K562 (cell line): ENCODE data around the gene BCL2L13. TPM values are rescaled to one million over a fixed set of nuclear protein-coding genes. Genes with fewer than 3 reads are reported as not detected.
A peak's percentile ranks its signal among the peaks of the same experiment; 100 is the strongest.

Experiments used
- BMI1 ChIP-seq: fragments of 150-350 bp; IDR thresholded peaks from 2 replicates; pipeline ENCODE4 v1.6.1; 2014; ENCODE audit warnings: low read length
- BRF1 ChIP-seq: IDR thresholded peaks from 3 replicates; pipeline ENCODE4 v1.6.1; 2011; ENCODE audit warnings: borderline replicate concordance, mild to moderate bottlenecking; ENCODE audit not compliant: insufficient read length; ENCODE audit errors: extremely low read depth
- CBFB ChIP-seq: sonication (generic); formaldehyde crosslinking; IDR thresholded peaks from 2 replicates; pipeline ENCODE4 v1.4.0; 2020; ENCODE audit warnings: mild to moderate bottlenecking, missing genetic modification reagents
- CBX1 ChIP-seq: sonication (generic); IDR thresholded peaks from 2 replicates; pipeline ENCODE4 v1.6.1; 2016; ENCODE audit warnings: antibody characterized with exemption, low read depth, mild to moderate bottlenecking
- CREB5 ChIP-seq: fragments of 250-450 bp; sonication (Bioruptor Pico); IDR thresholded peaks from 2 replicates; pipeline ENCODE4 v1.5.0; 2020; ENCODE audit warnings: mild to moderate bottlenecking
- CTBP1 ChIP-seq: fragments of 450-650 bp; IDR thresholded peaks from 2 replicates; pipeline ENCODE4 v1.6.1; 2016; ENCODE audit warnings: borderline replicate concordance
- EGR1 ChIP-seq: fragments of 450-650 bp; conservative IDR thresholded peaks from 2 replicates; pipeline ENCODE4 v1.6.1; 2017; ENCODE audit warnings: mild to moderate bottlenecking
- ESRRA ChIP-seq: fragments of 450-650 bp; IDR thresholded peaks from 2 replicates; pipeline ENCODE4 v1.6.1; 2014; ENCODE audit warnings: low read depth, mild to moderate bottlenecking, moderate library complexity, borderline replicate concordance
- HNRNPUL1 ChIP-seq: fragments of 200-400 bp; formaldehyde crosslinking; IDR thresholded peaks from 2 replicates; pipeline ENCODE4 v1.6.1; 2017; ENCODE audit warnings: low read length
- ID3 ChIP-seq, 2 experiments: fragments of 250-450 bp in 1 of 2; fragments of 450-650 bp in 1 of 2; sonication (Bioruptor Pico) in 1 of 2; IDR thresholded peaks; 2 replicates each; pipeline versions ENCODE4 v1.6.1 to v1.8.0; 2016 to 2021; ENCODE audit warnings: mild to moderate bottlenecking in 2 of 2, moderate library complexity in 2 of 2, missing compliant biosample characterization in 1 of 2, missing genetic modification characterization in 1 of 2
- ILF3 ChIP-seq: fragments of 450-650 bp; IDR thresholded peaks from 2 replicates; pipeline ENCODE4 v1.6.1; 2018; ENCODE audit warnings: antibody characterized with exemption, mild to moderate bottlenecking, moderate library complexity, borderline replicate concordance
- KLF16 ChIP-seq: IDR thresholded peaks from 2 replicates; pipeline ENCODE4 v1.6.1; 2016; ENCODE audit warnings: antibody characterized with exemption
- MYC ChIP-seq, 2 experiments: fragments of 250-450 bp in 1 of 2; sonication (Bioruptor Pico) in 1 of 2; IDR thresholded peaks; 2 replicates each; pipeline versions ENCODE4 v1.5.1 to v1.6.1; 2012 to 2021; ENCODE audit warnings: low read depth in 2 of 2, borderline replicate concordance in 1 of 2, improper control_type of control experiment in 1 of 2, low read length in 1 of 2, mild to moderate bottlenecking in 1 of 2, moderate library complexity in 1 of 2
- NFRKB ChIP-seq: fragments of 450-650 bp; IDR thresholded peaks from 2 replicates; pipeline ENCODE4 v1.6.1; 2016; ENCODE audit warnings: low read depth
- NFXL1 ChIP-seq: fragments of 450-650 bp; formaldehyde crosslinking; IDR thresholded peaks from 2 replicates; pipeline ENCODE4 v1.4.0; 2021; ENCODE audit warnings: mild to moderate bottlenecking
- NR2F6 ChIP-seq: fragments of 450-650 bp; formaldehyde crosslinking; IDR thresholded peaks from 2 replicates; pipeline ENCODE4 v1.4.0; 2020; ENCODE audit warnings: mild to moderate bottlenecking
- SLC30A9 ChIP-seq: fragments of 250-450 bp; sonication (Bioruptor Pico); IDR thresholded peaks from 2 replicates; pipeline ENCODE4 v1.8.0; 2022; ENCODE audit warnings: mild to moderate bottlenecking, moderate library complexity
- SMARCA5 ChIP-seq: fragments of 450-650 bp; IDR thresholded peaks from 2 replicates; pipeline ENCODE4 v1.6.1; 2016
- SRSF9 ChIP-seq: fragments of 200-400 bp; formaldehyde crosslinking; IDR thresholded peaks from 2 replicates; pipeline ENCODE4 v1.6.1; 2017; ENCODE audit warnings: low read depth, low read length, borderline replicate concordance
- TRIM24 ChIP-seq, 2 experiments: fragments of 450-650 bp; IDR thresholded peaks; 2 replicates each; pipeline ENCODE4 v1.6.1; 2016
- TSHZ1 ChIP-seq: fragments of 250-450 bp; sonication (Bioruptor Pico); IDR thresholded peaks from 2 replicates; pipeline ENCODE4 v1.4.0; 2020; ENCODE audit warnings: mild to moderate bottlenecking, moderate library complexity
- ZFP1 ChIP-seq: fragments of 450-650 bp; formaldehyde crosslinking; IDR thresholded peaks from 2 replicates; pipeline ENCODE4 v1.4.0; 2020; ENCODE audit warnings: mild to moderate bottlenecking, mixed read lengths
- ZFP36 ChIP-seq: fragments of 150-350 bp; IDR thresholded peaks from 2 replicates; pipeline ENCODE4 v1.6.1; 2018; ENCODE audit warnings: low read length, low read depth; ENCODE audit not compliant: partially characterized antibody
- ZNF133 ChIP-seq: fragments of 250-450 bp; sonication (Bioruptor Pico); IDR thresholded peaks from 2 replicates; pipeline ENCODE4 v1.4.0; 2020; ENCODE audit warnings: mild to moderate bottlenecking
- ZNF175 ChIP-seq: fragments of 200-800 bp; sonication (Bioruptor generic); IDR thresholded peaks from 2 replicates; pipeline ENCODE4 v1.6.1; 2016; ENCODE audit warnings: low read depth, mild to moderate bottlenecking, missing genetic modification characterization, missing compliant biosample characterization
- ZNF282 ChIP-seq: sonication (generic); formaldehyde crosslinking; IDR thresholded peaks from 2 replicates; pipeline ENCODE4 v1.8.1; 2023; ENCODE audit warnings: missing genetic modification reagents
- polyA plus RNA-seq, 8 experiments: library from polyadenylated mRNA; depleted of rRNA in 4 of 8; stranded (reverse) in 5 of 8; unstranded in 3 of 8; fragments of >200 nt; fragmentation: Nextera tagmentation in 2 of 8; fragmentation: Illumina TruSeq in 1 of 8; extraction: Ambion mirVana in 2 of 8; extraction: Trizol in 1 of 8; gene quantifications; 2 replicates each; pipeline versions ENCODE4 v1.2.1 to v1.2.3, GENCODE V29; 2011 to 2014; ENCODE audit warnings: inconsistent platforms in 1 of 8, missing spikeins in 1 of 8
- total RNA-seq, 7 experiments: library from RNA; depleted of rRNA in 6 of 7; stranded (reverse); fragments of >200 nt in 6 of 7; fragmentation: Illumina TruSeq in 2 of 7; extraction: Trizol in 2 of 7; gene quantifications; 2 replicates each; pipeline versions ENCODE4 v1.2.1 to v1.2.3, GENCODE V29; 2011 to 2021; ENCODE audit warnings: low replicate concordance in 1 of 7

BCL2L13 gene
- total and polyA plus RNA-seq, 9 of the 15 experiments (the other 6 are each of a cell fraction or from before 2014, with no cell fraction given) = 41.5 to 63.4 (median 56.5) TPM

- TF ChIP-seq TSHZ1 (no peak), ESRRA (peak; percentile 55; the same call in 1 of the 2 replicates), CBX1 (no peak), ZFP1 (CRISPR knock-in tag) (no peak), TRIM24 (IDR thresholded peaks at IDR 0.05) (0 out of 4 replicates have a peak, but pooled peaks of 1 of the 2 experiments have one; percentile 10), SLC30A9 (CRISPR knock-in tag) (no peak), ID3 (CRISPR knock-in tag; IDR thresholded peaks at IDR 0.05) (no peak), ID3 (tag; IDR thresholded peaks at IDR 0.05) (0 out of 2 replicates have a peak, but pooled peaks have one; percentile 30), NFXL1 (no peak), ZNF282 (CRISPR knock-in tag) (no peak), NR2F6 (CRISPR knock-in tag) (no peak), ZNF133 (CRISPR knock-in tag) (no peak), CTBP1 (peak; percentile 48; the same call in 1 of the 2 replicates), MYC (IDR thresholded peaks at IDR 0.05; ENCODE audit: low read depth, low read length) (no peak), MYC (CRISPR knock-in tag; IDR thresholded peaks at IDR 0.05; ENCODE audit: borderline replicate concordance, low read depth) (no peak), CREB5 (CRISPR knock-in tag) (no peak), HNRNPUL1 (no peak), ZFP36 (no peak), KLF16 (peak; percentile 39), SRSF9 (no peak), EGR1 (peak; percentile 64), BMI1 (no peak), SMARCA5 (no peak), BRF1 (no peak), ILF3 (no peak), CBFB (peak; percentile 86), NFRKB (no peak), ZNF175 (CRISPR knock-in tag) (no peak)
Observed at GRCh38 chr22:17772958-17773605, 134.5 kb downstream of the BCL2L13 start (continued).
